GM23248 (cell line): ENCODE measurements around the gene BHMT2.

Source experiments
- EZH2 ChIP-seq: fragments of 200-600 bp; sonication (generic); IDR thresholded peaks from 2 replicates; pipeline ENCODE4 v1.6.1; 2018; ENCODE audit warnings: antibody characterized with exemption, mild to moderate bottlenecking; ENCODE audit not compliant: insufficient read depth, poor library complexity, severe bottlenecking
- EZH2phosphoT487 ChIP-seq: fragments of 200-600 bp; sonication (generic); IDR thresholded peaks from 2 replicates; pipeline ENCODE4 v1.6.1; 2018; ENCODE audit warnings: antibody characterized with exemption, moderate library complexity, mild to moderate bottlenecking, low read depth; ENCODE audit not compliant: insufficient read depth

DNA sequence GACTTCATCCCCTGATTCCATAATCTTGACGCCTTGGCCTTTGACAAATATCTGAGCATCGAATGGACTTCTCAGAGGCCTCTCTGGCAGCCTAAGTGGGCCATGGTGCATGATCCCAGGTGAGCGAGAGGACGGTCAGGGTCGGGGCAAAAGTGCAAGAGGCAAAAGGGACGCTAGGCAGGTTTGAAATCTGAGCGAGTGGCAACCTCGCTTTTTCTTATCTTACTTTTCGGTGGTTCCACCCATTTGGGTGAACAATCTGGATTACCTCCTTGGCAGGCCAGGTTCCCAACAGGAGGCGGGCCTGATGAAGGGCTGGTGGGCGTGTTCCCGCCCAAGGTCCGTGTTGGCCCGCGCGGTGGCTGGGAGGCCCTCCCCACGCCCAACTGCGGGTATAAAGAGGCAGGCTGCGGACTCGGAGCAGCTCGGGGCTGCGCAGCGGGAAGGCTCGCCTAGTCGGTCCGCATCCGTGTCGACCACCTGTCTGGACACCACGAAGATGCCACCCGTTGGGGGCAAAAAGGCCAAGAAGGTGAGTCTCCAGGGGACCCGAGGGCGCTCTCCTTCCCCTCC is 41.9 kb downstream of the BHMT2 start, which contains the start of gene BHMT:
- TF ChIP-seq EZH2 (no peak), EZH2phosphoT487 (no peak)
